ENCODE results near the gene SND1. TPM values are rescaled to one million over a fixed set of nuclear protein-coding genes. Genes with fewer than 3 reads are reported as not detected.

The SND1 gene
- total and polyA plus RNA-seq, 2 of the 4 experiments (the other 2 are of a cell fraction), result 154 to 294 TPM

DNA sequence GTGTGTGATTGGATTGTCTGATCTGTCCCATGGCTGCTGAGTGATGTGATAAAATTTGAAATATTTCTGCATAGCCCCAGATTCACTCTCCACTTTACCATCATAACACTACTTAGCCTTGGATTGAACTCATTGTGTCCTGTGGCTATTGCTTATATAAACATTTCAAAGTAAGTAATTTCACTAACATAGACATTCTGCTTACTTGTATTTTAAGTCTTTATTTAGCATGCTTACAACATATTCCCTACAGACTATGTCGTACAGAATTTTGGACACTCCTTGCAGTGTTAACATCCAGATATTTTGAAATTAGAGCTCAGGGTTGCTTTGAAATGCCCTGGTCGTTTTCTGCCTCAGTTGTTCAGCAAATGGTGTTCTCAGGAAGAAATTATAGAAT is 261.7 kb downstream of the SND1 start:
- no peak overlapping the region for H4K8ac ChIP-seq (ENCODE audit: low read depth in 2 of 2, low read length in 2 of 2)
- peaks cover 10% of the 10 kb centered on the region for H3K9me1 ChIP-seq (ENCODE audit: insufficient read depth, low read length)
- H3K4me3 ChIP-seq (ENCODE audit: insufficient read depth, low read depth, low read length), result no peak overlapping the region
- H2AK9ac ChIP-seq (replicated peaks; ENCODE audit: low read depth, low read length, poor library complexity), result no peak overlapping the region
- CTCF ChIA-PET, result interaction anchor here (1.6 kb wide), 1 partner anchor 13 kb away, joined by 3 read pairs; no protein-coding TSS in a partner anchor
- no CpG with 5 or more reads among the region's 2 CpGs for WGBS, 2 experiments (ENCODE audit: extremely low coverage in 2 of 2, insufficient read length in 1 of 2)
- peaks cover 46 to 60% of the 10 kb centered on the region in 2 experiments for H3K79me1 ChIP-seq (ENCODE audit: low read depth in 1 of 2, low read length in 2 of 2)
- no peak overlapping the region for H3K27ac ChIP-seq (ENCODE audit: insufficient read depth, low read length)
- dilution Hi-C loops (cut with HindIII; ENCODE audit: low sequenced_read_pairs, unreplicated experiment) (no loop called here), intact Hi-C loops (cut with micrococcal nuclease) (no loop called here), in situ Hi-C loops (cut with MboI; ENCODE audit: low sequenced_read_pairs) (no loop called here)
- POLR2A ChIA-PET (ENCODE audit: unreplicated experiment), result no interaction called here
- TF ChIP-seq RFX5 (IDR thresholded peaks at IDR 0.05; ENCODE audit: low read depth, low read length) (no peak), SMC3 (IDR thresholded peaks at IDR 0.05; ENCODE audit: low read depth, low read length) (no peak), POLR2A (IDR thresholded peaks at IDR 0.05; ENCODE audit: low read depth, low read length) (no peak), BHLHE40 (IDR thresholded peaks at IDR 0.05; ENCODE audit: low read depth, low read length) (no peak), CHD1 (IDR thresholded peaks at IDR 0.05; ENCODE audit: low read depth, low read length) (no peak), NFE2L2 (IDR thresholded peaks at IDR 0.05; ENCODE audit: low read depth, low read length) (no peak), RCOR1 (IDR thresholded peaks at IDR 0.05; ENCODE audit: insufficient replicate concordance, low read length) (no peak), MAZ (IDR thresholded peaks at IDR 0.05; ENCODE audit: borderline replicate concordance, low read depth, low read length) (no peak), MXI1 (IDR thresholded peaks at IDR 0.05; ENCODE audit: borderline replicate concordance, low read depth, low read length) (no peak), FOS (IDR thresholded peaks at IDR 0.05; ENCODE audit: low read depth, low read length) (no peak), CEBPB (IDR thresholded peaks at IDR 0.05; ENCODE audit: low read depth, low read length) (no peak)
- TF ChIP-seq, protein P1, sequence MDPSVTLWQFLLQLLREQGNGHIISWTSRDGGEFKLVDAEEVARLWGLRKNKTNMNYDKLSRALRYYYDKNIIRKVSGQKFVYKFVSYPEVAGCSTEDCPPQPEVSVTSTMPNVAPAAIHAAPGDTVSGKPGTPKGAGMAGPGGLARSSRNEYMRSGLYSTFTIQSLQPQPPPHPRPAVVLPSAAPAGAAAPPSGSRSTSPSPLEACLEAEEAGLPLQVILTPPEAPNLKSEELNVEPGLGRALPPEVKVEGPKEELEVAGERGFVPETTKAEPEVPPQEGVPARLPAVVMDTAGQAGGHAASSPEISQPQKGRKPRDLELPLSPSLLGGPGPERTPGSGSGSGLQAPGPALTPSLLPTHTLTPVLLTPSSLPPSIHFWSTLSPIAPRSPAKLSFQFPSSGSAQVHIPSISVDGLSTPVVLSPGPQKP (IDR thresholded peaks at IDR 0.05; ENCODE audit: borderline replicate concordance, low read depth, low read length), result no peak
- TF ChIP-seq, protein P2, sequence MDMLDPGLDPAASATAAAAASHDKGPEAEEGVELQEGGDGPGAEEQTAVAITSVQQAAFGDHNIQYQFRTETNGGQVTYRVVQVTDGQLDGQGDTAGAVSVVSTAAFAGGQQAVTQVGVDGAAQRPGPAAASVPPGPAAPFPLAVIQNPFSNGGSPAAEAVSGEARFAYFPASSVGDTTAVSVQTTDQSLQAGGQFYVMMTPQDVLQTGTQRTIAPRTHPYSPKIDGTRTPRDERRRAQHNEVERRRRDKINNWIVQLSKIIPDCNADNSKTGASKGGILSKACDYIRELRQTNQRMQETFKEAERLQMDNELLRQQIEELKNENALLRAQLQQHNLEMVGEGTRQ (IDR thresholded peaks at IDR 0.05; ENCODE audit: low read depth, low read length), result no peak
- TF ChIP-seq, protein P3, sequence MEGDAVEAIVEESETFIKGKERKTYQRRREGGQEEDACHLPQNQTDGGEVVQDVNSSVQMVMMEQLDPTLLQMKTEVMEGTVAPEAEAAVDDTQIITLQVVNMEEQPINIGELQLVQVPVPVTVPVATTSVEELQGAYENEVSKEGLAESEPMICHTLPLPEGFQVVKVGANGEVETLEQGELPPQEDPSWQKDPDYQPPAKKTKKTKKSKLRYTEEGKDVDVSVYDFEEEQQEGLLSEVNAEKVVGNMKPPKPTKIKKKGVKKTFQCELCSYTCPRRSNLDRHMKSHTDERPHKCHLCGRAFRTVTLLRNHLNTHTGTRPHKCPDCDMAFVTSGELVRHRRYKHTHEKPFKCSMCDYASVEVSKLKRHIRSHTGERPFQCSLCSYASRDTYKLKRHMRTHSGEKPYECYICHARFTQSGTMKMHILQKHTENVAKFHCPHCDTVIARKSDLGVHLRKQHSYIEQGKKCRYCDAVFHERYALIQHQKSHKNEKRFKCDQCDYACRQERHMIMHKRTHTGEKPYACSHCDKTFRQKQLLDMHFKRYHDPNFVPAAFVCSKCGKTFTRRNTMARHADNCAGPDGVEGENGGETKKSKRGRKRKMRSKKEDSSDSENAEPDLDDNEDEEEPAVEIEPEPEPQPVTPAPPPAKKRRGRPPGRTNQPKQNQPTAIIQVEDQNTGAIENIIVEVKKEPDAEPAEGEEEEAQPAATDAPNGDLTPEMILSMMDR (conservative IDR thresholded peaks at IDR 0.05; ENCODE audit: low read depth, low read length), result no peak
- no peak overlapping the region for H3K56ac ChIP-seq (ENCODE audit: extremely low read depth, insufficient read depth, low read length)
- peaks cover 55% of the 10 kb centered on the region for H4K20me1 ChIP-seq (ENCODE audit: insufficient read depth, low read length)
- H2AK5ac ChIP-seq (ENCODE audit: low read depth, low read length), result no peak overlapping the region
- H2BK20ac ChIP-seq (ENCODE audit: low read depth, low read length), result no peak overlapping the region
- H3K36me3 ChIP-seq (ENCODE audit: control insufficient read depth, insufficient read depth, low read length), result no peaks in the 10 kb centered on the region
- no peak overlapping the region for H3K9ac ChIP-seq (ENCODE audit: low read depth, low read length)
- no peak overlapping the region for H2BK15ac ChIP-seq (ENCODE audit: low read depth, low read length)
- DNase-seq, result peak; percentile 57
- H4K5ac ChIP-seq (ENCODE audit: low read depth, low read length), result no peak overlapping the region
- no peak overlapping the region for H3K23ac ChIP-seq (ENCODE audit: low read depth, low read length)
- no peak overlapping the region for H3K4me2 ChIP-seq (ENCODE audit: low read depth, low read length)
- no peak overlapping the region for H4K91ac ChIP-seq (ENCODE audit: insufficient read depth, low read depth, low read length)
- no TSS peak for BruUV-seq (replicated peaks)
- ATAC-seq (ENCODE audit: low read depth), result peak; percentile 88
- H3K9me3 ChIP-seq (ENCODE audit: control insufficient read depth, insufficient read depth, low read length), result no peaks in the 10 kb centered on the region
- no peak overlapping the region for H3K4ac ChIP-seq (ENCODE audit: low read depth, low read length)
- H2BK5ac ChIP-seq (ENCODE audit: low read depth, low read length, poor library complexity, severe bottlenecking), result no peak overlapping the region
- H2BK120ac ChIP-seq (ENCODE audit: low read depth, low read length), result no peak overlapping the region
- no peaks in the 10 kb centered on the region for H3K27me3 ChIP-seq (ENCODE audit: control insufficient read depth, insufficient read depth, low read length)
- H3K14ac ChIP-seq (replicated peaks; ENCODE audit: low read depth, low read length), result no peak overlapping the region
- H3K18ac ChIP-seq (ENCODE audit: low read depth, low read length), result no peak overlapping the region
- H2AFZ ChIP-seq (replicated peaks; ENCODE audit: low read length, poor library complexity), result no peak overlapping the region
- 0 out of 2 replicates have a peak, but pooled peaks cover 2% of the 10 kb centered on the region for H3K4me1 ChIP-seq (ENCODE audit: control insufficient read depth, insufficient read depth, low read length)
